ENCODE data around the gene ANKRD66. TPM values are rescaled to one million over a fixed set of nuclear protein-coding genes. Genes with fewer than 3 reads are reported as not detected.
"Not testable (repeated sequence)": the region's sequence is repeated elsewhere in the genome, so short reads cannot be mapped to it uniquely, and the experiment has no call there.

The ANKRD66 gene
- total RNA-seq, 2 donors from 2014 or later, result not detected

GRCh38 chr6:46772762-46773161, 26.0 kb downstream of the ANKRD66 start:
- no peak overlapping the region for H3K4me3 ChIP-seq
- H3K4me1 ChIP-seq (ENCODE audit: control insufficient read depth in 1 of 2, low read depth in 2 of 2), result no peaks in the 10 kb centered on the region
- H3K27ac ChIP-seq, result no peak overlapping the region
- no peak for TF ChIP-seq CTCF (IDR thresholded peaks at IDR 0.05)
- no peaks in the 10 kb centered on the region for H3K27me3 ChIP-seq (replicated peaks; ENCODE audit: insufficient read depth)
- DNase-seq (ENCODE audit: low spot score), result no peak
- ATAC-seq (ENCODE audit: insufficient number of reproducible peaks, low FRiP score, low read depth), result no peak
- H3K36me3 ChIP-seq, result no peaks in the 10 kb centered on the region
- no peaks in the 10 kb centered on the region for H3K9me3 ChIP-seq

- H3K27me3 ChIP-seq (replicated peaks; ENCODE audit: insufficient read depth), result no peaks in the 10 kb centered on the region
- no peak overlapping the region for H3K4me3 ChIP-seq
- no peak for TF ChIP-seq CTCF (IDR thresholded peaks at IDR 0.05)
- ATAC-seq (ENCODE audit: insufficient number of reproducible peaks, low FRiP score, low read depth) (no peak), DNase-seq (ENCODE audit: low spot score) (no peak)
- H3K9me3 ChIP-seq, result no peaks in the 10 kb centered on the region
- H3K4me1 ChIP-seq (ENCODE audit: control insufficient read depth in 1 of 2, low read depth in 2 of 2), result no peaks in the 10 kb centered on the region
- no peaks in the 10 kb centered on the region for H3K36me3 ChIP-seq
- H3K27ac ChIP-seq, result no peak overlapping the region
Measured at GRCh38 chr6:46773201-46773855, 26.6 kb downstream of the ANKRD66 start.

- H3K4me1 ChIP-seq (ENCODE audit: control insufficient read depth in 1 of 2, low read depth in 2 of 2); H3K4me3 ChIP-seq; H3K27me3 ChIP-seq (replicated peaks; ENCODE audit: insufficient read depth); DNase-seq (ENCODE audit: low spot score); H3K36me3 ChIP-seq; H3K27ac ChIP-seq; H3K9me3 ChIP-seq; ATAC-seq (ENCODE audit: insufficient number of reproducible peaks, low FRiP score, low read depth): not testable (repeated sequence)
Measured at GRCh38 chr6:46774736-46775135, 28.0 kb downstream of the ANKRD66 start.

- ATAC-seq (ENCODE audit: insufficient number of reproducible peaks, low FRiP score, low read depth) (no peak), DNase-seq (ENCODE audit: low spot score) (no peak)
- Histone ChIP-seq H3K9me3 (no peaks in the 10 kb centered on the region), H3K4me3 (no peak overlapping the region), H3K36me3 (no peaks in the 10 kb centered on the region), H3K27ac (no peak overlapping the region), H3K4me1 (ENCODE audit: control insufficient read depth in 1 of 2, low read depth in 2 of 2) (no peaks in the 10 kb centered on the region), H3K27me3 (replicated peaks; ENCODE audit: insufficient read depth) (no peaks in the 10 kb centered on the region)
- no peak for TF ChIP-seq CTCF (IDR thresholded peaks at IDR 0.05)
Measured at GRCh38 chr6:46776070-46776712, 29.5 kb downstream of the ANKRD66 start.

GRCh38 chr6:46777476-46778346, 31.0 kb downstream of the ANKRD66 start:
- no peak for DNase-seq (ENCODE audit: low spot score)
- Histone ChIP-seq H3K27me3 (replicated peaks; ENCODE audit: insufficient read depth) (no peaks in the 10 kb centered on the region), H3K27ac (no peak overlapping the region), H3K4me3 (no peak overlapping the region), H3K36me3 (no peaks in the 10 kb centered on the region), H3K9me3 (no peaks in the 10 kb centered on the region), H3K4me1 (ENCODE audit: control insufficient read depth in 1 of 2, low read depth in 2 of 2) (no peaks in the 10 kb centered on the region)
- ATAC-seq (ENCODE audit: insufficient number of reproducible peaks, low FRiP score, low read depth), result no peak
- TF ChIP-seq CTCF (IDR thresholded peaks at IDR 0.05), result no peak
